NCI-H146 (cell line): ENCODE data around the gene FXYD6.
A peak's percentile ranks its signal among the peaks of the same experiment; 100 is the strongest.
"Not testable (repeated sequence)": the region's sequence is repeated elsewhere in the genome, so short reads cannot be mapped to it uniquely, and the experiment has no call there.

Source experiments
- DNase-seq: peaks from one replicate; lab custom pipeline; 2025; lab: John Stamatoyannopoulos, UW

Gene FXYD6, protein sequence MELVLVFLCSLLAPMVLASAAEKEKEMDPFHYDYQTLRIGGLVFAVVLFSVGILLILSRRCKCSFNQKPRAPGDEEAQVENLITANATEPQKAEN

DNA sequence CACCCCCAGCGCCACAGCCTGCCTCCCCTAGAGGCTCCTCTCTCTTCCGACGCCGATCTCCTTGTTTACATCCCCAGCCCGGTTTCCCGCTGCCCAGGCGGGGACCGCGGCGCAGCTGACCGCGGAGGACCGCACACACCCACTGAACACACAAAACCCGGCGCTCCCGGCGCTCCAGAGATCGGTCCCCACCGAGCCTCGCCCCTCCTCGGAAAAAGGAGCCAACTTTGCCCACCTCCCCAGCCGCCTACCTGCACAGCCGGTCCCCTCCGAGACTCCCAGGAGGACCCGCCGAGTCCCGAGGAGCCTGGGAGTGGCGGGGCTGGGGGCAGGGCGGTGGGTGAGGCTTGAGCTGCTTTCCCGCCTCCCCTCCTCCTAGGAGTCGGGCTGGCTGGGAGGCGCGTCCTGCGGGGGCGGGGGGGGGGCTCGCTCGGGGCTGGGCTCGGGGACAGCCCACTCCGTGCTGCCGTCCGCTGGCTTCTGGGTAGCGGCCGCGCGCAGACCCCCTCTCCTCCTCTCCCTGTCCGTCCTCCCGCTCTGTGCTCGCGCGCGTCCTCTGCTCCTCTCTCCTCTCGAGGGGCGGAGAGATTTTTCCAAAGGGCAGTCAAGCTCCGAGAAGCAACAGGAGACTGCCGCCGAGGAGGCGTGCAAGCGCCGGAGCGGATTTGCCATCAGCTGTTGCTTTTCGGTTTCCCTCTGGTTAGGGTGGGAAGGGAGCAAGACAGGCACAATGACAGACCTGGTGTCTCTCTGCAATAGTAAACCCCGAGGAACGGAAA is at the start of gene FXYD6:
TSS of gene FXYD6 (minus strand) at position 318 of the 779 bp plus-strand sequence. CDS start 33,882 bp downstream, outside the sequence.
- peak; percentile 88 for DNase-seq

DNA sequence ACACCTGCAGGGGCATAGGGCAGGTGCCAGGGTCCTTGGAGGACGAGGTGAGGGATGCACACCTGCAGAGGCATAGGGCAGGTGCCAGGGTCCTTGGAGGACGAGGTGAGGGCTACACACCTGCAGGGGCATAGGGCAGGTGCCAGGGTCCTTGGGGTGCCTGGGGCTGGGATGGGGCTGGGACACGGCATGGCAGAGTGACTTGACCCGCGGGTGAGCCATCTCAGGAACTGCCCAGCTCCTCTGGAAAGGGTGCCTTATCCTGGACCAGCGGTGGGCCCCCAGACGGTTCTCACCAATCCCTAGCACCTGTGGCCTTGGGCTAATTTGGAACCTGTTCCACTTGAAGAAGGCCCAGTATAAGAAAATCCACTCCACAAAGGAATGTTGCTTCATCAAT is 49.7 kb upstream of the FXYD6 start:
- not testable (repeated sequence) for DNase-seq

DNA sequence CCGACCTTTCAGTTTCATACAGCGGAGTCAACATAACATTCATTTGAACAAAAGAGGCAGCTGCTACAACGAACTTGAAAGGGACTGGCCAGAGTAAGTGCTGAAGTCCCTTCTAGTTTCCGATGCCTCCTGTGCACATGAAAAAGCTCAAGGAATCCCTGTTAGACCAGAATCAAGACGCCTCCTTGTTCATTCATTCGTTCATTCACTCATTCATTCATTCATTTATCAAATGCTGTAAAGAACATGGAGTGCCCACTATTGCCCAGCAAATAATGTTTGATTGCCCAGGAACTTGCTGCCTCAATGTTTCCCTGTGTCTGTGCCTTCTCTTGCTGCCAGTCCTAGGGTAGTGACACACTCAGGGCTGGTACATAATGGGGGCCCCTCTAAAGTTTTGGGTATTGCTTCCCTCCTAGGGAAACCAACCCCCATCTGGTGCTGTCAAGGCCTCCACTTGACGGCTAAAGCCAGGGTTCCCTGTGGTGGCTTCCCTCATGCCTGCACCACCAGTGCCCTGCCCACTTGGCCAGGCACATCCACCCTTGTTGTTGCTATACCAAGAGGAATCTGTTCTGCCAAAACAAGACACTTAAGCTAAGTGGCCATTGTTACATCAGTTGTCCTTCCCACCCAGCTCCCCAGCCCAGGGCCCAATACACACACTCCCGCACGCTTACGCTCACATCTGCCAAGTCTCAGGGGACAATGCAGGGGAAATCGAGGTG is 48.9 kb upstream of the FXYD6 start:
- DNase-seq, result no peak

DNA sequence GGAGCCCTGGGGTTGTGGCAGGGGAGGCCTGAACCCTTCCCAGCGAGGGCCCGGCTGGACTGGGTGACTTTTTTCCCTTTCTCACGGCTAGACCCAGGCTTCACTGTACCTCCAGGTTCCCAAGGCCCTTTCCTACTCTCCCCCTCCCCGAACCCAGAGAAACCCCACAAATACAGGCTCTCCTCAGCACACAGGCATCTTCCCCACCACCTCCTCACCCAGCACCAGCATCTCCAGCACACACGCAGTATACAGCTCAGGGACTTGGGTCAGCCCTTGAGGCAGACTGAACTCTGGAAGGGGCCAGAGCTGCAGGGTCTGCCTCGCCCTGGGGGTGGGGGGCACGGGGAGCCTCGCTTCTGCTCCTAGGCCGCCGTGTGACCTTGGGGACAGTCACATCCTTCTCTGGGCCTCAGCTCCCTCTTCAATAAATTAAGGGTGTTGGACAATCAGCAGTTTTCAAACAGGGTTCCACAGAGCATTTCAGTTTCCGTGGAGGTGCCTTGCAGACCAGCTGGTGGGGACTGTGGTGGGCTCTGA is 48.2 kb upstream of the FXYD6 start:
- no peak for DNase-seq

- no peak for DNase-seq
Observed at GRCh38 chr11:117923773-117924172, 47.3 kb upstream of the FXYD6 start.

GRCh38 chr11:117923275-117923674 is 46.8 kb upstream of the FXYD6 start:
- DNase-seq, result no peak

DNA sequence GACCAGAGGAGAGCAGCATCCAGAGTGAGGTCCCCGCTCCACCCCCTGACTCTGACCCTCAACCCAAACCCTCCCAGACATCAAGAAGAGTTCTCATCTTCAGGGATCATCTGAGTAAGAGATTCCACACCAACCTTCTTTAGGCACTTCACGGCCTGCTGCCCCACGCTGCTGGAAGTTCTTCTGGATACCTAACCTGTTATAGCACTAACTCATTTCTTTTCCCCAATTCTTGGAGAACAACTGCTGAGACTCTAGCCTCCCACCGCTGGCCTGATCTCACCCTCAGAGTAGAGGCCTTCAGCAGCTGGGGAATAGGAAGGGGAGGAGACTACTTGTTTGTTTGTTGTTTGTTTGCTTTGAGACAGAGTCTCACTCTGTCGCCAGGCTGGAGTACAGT is 45.4 kb upstream of the FXYD6 start:
- DNase-seq, result no peak

DNA sequence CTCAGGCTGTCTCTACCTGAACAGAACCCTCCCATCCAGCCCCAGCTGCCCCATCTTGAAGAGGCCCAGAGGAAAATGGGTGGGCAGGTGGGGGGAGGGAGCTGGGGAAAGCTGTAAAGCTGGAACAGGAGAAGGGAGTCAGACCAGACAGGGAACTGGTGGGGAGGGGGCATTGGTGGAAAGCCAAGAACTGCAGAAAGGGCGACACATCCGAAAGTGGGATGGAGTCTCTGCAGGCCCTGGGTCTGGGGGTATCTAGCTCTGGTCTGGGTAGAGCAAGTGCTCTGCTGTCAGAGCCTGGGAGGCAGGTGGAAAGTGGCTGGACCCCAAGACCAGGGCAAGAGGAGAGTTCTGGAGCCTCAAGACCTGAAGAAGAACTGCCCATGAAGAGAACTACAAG is 45.0 kb upstream of the FXYD6 start:
- no peak for DNase-seq

- no peak for DNase-seq
Observed at GRCh38 chr11:117919781-117920221, 43.3 kb upstream of the FXYD6 start.

DNA sequence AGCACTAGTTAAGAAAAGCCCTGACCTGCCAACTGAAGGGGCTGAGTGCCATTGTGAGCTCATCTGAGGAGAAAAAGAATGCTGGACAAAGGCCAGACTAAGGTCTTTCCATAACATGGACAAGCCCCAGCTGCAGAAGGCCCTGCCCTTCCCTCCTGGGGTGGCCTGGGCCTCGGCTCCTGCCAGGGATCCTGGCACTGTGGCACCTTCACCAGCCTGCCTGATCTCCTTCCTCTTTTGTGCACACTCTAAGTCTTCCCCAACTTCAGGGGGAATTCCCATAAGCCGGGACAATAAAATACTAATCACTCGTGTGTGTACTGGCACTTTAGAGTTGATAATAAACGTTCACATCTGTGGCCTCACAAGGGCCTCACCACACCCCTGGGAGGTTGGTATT is 42.9 kb upstream of the FXYD6 start:
- DNase-seq, result no peak

- DNase-seq, result no peak
Observed at GRCh38 chr11:117918366-117919255, 42.2 kb upstream of the FXYD6 start.

GRCh38 chr11:117917591-117918151 is 41.2 kb upstream of the FXYD6 start:
- DNase-seq, result no peak

DNA sequence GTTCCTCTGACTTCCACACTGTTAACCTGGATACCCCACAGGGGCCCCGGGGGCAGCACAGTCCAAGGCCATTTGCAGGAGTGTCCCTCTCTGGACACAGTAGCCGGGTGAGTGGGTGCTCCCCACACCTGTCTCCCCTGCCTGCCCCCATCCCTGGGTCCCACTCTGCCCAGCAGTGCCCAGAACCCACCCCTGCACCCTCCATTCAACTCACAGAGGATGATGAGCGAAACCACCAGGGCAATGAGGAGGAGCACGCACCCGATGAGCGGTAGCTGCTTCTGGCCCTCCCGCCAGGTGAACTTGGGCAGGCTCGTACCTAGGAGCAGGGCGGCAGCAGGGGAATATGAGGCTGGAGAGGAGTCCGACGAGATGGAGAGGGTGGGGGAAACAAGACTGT is 40.5 kb upstream of the FXYD6 start:
- no peak for DNase-seq

DNA sequence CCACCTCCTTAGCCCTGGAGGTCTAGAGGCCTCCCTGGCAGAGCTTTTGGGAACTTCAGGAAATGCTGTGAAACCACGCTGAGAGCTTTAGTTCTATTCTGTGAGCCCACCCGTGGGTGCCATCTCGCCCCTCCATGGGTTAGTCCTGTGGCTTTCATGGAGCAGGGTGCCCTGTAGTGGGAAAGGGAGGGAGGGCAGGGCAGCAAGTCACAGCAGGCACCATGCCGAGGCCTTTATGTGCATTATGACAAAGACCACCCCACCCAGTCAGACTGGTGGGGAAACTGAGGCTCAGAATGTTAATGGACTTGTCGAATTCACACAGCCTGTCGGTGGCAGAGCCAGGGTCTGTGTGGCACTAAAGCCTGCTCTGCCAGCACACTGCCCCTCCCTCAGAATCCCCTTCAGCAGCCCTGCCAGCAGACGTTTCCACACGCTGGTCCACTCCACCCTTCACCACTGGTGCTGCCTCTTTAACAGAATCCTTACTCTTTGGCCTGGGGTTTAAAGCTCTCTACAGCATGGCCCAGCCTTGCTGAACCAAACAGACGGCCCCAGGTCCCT is 39.3 kb upstream of the FXYD6 start:
- DNase-seq, result no peak

- DNase-seq, result no peak
Observed at GRCh38 chr11:117914991-117915618, 38.6 kb upstream of the FXYD6 start.

DNA sequence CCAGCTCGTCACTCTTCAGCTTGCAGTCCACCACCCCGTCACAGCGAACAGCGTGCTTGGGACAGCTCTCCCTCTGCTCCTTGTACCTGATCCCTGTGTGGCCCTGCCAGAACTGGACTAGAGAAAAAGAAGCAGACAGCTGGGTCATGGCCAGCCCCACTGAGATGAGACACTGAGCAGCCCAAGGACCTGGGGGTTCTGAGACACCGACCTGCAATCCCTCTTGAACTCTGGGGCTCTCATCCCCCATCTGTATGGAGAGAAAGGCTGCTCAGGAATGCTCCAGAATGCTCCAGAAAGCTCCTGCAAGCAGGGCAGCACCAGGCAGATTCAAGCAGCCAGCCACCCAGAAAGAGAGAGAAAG is 37.9 kb upstream of the FXYD6 start:
- DNase-seq, result no peak

- DNase-seq, result no peak
Observed at GRCh38 chr11:117913736-117914397, 37.4 kb upstream of the FXYD6 start.

DNA sequence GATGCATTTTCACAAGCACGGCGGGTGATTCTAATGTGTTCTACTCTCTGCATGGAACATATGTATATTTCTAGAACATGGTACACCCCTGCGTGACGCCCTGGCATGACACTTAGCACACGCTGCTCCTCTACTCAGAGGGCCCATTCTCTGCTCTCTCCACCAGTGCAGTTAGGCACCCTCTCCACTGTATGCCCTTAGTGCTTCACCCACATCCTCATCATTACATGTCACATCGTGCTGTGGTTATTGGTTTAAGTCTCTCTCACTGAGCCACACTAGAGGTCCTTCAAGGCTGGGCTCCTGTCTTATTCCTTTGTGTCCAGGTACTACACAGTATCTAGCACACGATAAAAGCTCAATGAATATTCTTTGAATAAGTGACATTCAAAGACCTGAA is 36.0 kb upstream of the FXYD6 start:
- DNase-seq, result no peak

- DNase-seq, result no peak
Observed at GRCh38 chr11:117911694-117912093, 35.2 kb upstream of the FXYD6 start.

DNA sequence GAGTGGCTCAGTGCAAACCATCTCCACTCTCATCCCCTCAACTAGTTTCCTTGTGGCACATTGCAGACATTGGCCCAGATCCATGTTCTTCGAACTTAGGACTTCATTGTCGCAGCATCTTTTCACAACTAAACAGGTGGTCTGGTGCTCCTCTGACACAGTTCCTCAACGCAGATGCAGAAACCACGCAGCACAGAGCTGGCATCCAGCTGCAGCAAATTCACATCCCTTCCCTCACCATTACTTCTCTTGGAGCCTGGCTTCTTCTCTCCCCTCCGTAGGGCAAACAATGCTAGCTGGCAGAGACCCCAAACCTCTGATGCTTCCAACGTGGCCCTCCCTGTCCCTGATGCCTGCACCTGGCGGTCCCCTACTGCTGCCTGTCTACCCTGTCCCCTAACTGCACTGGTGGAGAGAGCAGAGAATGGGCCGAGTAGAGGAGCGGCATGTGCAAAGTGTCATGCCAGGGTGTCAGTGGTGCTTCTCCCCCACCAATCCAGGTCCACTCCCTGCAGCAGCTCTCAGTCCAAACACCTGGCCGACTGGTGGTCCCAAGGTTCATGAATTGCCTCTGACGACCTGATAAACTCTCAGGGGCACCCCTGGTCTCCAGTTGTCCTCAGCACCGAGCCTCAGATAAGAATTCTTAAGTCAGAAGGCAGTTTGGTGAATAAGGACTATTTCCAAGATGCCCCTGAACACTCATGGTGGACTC is 34.6 kb upstream of the FXYD6 start:
- no peak for DNase-seq
